Muscle of back (tissue), 13 donors: ENCODE measurements around the gene C10orf90. TPM values are rescaled to one million over a fixed set of nuclear protein-coding genes. Genes with fewer than 3 reads are reported as not detected.
A peak's percentile ranks its signal among the peaks of the same experiment; 100 is the strongest.

Source experiments
- DNase-seq, 3 donors: peaks; one replicate each; pipeline versions ENCODE4 v3.0.0 to v3.0.0-alpha.2; 2013
- long read RNA-seq, 9 donors: transcript quantifications; one replicate each; lab custom pipeline, GENCODE V29; 2026
- polyA plus RNA-seq, 10 donors: library from polyadenylated mRNA; unstranded; fragments of 120-200 nt; gene quantifications; one replicate each; pipeline ENCODE4 v1.2.1, GENCODE V29; 2013; ENCODE audit not compliant: insufficient read length in 10 of 10

The C10orf90 gene
- polyA plus RNA-seq, result 1 to 10 TPM in 3 of 10 donors, under 1 TPM in 7; 0.27 to 1.3 (median 0.66) TPM
- long read RNA-seq, donor 1, result 0 reads
- long read RNA-seq, donor 2, result 0 reads
- long read RNA-seq, donor 3, result 0 reads
- long read RNA-seq, donor 4, result 0 reads
- long read RNA-seq, donor 5, result 0 reads
- long read RNA-seq, donor 6, result 0 reads
- long read RNA-seq, donor 7, result 0 reads
- long read RNA-seq, donor 8, result 0 reads
- long read RNA-seq, donor 9, result 0 reads

GRCh38 chr10:126670056-126670894 is at the start of gene C10orf90:
TSS of gene C10orf90 (minus strand) at chr10:126670693. CDS start at chr10:126670480, 213 bp downstream.
- no peak for DNase-seq

DNA sequence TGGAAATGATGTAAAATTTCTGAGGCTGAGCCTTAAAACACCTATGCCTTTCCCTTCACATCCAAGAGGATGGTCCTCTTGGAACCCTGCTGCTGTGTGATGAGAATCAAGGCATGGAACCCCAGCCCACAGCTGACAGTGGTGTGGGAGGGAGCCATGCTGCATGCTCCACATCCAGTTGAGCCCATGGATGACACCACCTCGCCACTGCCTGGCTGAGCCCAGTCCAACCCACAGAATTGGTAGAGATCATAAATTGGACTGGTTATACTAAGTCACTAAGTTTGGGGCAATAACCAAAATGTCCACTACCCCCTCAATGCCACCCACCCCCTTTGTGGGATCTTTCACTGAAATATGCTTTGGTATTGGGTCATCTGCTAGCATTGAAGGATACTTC is 45.9 kb upstream of the C10orf90 start:
- no peak for DNase-seq

DNA sequence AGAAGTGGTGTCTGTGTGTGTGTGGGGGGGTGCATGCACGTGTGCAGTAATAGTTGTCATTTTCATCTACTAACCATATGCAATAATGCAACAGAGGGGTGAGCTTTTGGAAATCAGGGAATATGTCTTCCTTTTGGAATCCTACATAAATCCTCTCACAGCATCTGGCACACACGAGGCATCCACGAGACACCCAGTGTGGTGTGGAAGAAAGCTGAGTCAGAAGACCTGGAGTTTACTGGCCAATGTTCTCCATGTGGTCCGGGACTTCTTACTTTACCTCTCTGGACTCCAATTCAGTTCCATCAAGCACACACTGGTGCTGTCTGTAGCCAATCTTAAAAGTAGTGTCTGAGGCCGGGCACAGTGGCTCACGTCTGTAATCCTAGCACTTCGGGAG is 43.1 kb upstream of the C10orf90 start:
- DNase-seq, result no peak

GRCh38 chr10:126712681-126713080 is 42.2 kb upstream of the C10orf90 start:
- DNase-seq, result no peak

GRCh38 chr10:126705951-126706565 is 35.6 kb upstream of the C10orf90 start:
- DNase-seq, result no peak

DNA sequence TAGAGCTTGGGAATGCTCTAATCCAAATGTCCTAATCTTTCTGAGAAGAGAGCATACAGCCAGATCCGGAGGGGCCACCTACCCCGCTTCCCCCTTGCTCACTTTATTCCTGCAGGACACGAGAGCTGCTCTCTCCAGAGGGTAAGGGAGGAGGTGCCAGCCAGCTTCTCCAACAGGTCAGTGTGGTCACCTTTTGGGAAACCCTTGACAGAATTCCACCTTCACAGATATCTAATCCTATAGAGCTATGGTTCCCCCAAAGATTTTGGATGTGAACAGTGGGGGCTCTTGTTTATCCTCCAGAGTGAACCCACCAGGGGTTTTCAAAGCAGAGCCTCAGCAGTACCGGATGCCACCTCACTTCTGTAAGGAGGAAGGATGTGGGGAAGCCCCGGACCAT is 34.6 kb upstream of the C10orf90 start:
- DNase-seq, result no peak

DNA sequence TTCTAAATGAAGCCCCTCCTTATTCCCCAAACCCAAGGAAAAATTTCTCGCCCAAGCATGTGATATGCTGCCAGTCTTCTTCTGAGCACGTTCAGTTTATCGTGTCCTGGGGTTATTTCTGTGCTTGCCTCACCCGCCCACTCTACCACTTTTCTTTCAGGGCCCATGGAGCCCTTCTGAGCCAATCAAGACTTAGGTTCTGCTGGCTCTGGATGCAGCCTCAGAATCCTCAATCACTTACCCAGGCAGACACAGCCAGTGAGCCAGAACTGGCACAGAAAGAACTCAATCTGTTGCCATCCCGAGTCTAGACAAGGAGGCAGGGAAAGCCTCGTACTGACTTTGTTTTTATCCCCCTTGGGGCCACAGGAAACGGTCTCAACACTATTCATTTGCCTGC is 34.2 kb upstream of the C10orf90 start:
- DNase-seq, result no peak

GRCh38 chr10:126702181-126702580 is 31.7 kb upstream of the C10orf90 start:
- no peak for DNase-seq

- no peak for DNase-seq
These were observed 31.0 kb upstream of the C10orf90 start for GRCh38 chr10:126701526-126701925.

DNA sequence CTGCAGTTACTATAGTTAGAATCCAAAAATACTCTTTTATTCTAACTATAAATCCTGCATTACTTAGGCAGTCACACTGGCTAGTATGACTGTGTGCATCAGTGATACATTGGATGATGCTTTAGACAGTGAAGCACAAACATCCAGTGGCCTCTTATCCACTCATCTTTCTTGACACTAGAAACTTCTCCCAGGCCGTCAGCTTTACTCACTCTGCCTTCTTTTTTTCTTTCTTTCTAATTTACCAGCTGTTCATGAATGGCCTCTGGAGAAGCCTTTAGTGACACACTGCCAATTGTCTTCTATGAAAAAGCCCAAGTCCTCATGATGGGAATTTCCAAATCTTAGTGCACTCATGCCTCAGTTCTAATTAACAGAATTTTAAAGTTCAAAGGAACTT is 26.2 kb upstream of the C10orf90 start:
- peak in 1 of 3 donors; percentile 33 for DNase-seq

GRCh38 chr10:126691456-126691855 is 21.0 kb upstream of the C10orf90 start:
- DNase-seq, result no peak

- no peak for DNase-seq
These were observed 20.0 kb upstream of the C10orf90 start for GRCh38 chr10:126690534-126690933.

DNA sequence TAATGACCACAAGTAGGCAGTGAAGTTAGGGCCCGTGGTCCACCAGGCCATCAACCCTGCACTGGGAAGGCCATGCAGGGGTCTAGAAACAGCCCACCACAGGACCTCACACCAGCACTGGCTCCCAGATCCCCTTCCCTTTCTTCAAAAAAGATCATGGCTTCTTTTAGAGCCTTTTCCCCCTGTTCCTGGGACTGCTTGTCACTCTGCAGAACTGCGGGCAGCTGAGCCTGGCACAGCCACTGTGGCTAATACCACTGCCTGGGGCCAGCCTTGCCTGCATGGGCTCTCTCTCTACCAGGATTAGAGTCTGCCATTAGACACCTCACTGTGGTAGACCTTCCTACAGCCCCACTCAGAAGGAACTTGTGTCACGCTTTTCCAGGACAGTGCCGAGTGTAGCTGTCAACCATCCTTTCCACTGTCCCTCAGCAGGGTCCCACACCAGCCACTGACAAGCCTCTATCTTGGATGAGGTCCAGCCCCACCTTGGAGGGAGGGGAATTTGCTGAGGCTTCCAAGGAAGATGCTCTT is 19.0 kb upstream of the C10orf90 start:
- no peak for DNase-seq

GRCh38 chr10:126687121-126687606 is 16.7 kb upstream of the C10orf90 start:
- DNase-seq, result peak; percentile 14 to 76 (median 38)

DNA sequence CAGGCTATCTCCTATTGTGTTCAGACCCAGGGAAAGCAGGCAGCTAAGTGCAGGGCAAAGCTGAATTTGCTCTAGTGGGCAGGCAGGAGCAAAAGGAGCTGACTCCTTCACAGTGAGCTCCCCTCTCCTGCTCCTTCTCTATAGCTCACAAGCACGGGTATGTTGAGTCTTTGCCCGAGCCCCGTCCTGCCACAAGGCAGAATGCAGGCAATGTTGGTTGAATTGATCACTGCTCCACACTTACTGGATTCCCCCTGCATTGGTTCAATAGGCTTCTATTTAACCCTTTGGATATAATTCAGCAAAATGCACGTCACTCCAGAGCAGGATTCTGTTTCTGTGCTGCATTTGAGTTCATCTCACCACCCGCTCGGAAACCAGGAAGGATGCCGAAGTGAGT is 16.2 kb upstream of the C10orf90 start:
- DNase-seq, result no peak

GRCh38 chr10:126686268-126686667 is 15.8 kb upstream of the C10orf90 start:
- no peak for DNase-seq

DNA sequence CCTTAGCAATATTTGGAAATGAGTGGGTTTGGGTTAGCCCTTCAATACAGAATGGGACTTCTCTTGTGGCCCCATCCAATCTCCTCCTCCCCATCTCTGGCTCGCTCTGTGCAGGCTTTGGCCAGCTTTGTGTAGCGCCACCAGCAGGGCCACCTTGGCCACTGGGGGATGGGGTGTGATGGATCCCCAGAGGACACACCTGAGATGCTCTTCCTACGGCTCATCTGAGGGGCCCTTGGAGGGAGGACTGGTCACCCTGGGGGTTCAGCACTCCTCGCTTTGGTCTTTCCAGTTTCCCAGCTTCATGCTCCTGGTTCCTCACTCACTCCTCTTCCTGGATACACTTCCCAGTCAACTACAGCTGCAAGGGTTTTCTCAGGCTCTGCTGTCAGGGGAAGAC is 15.3 kb upstream of the C10orf90 start:
- DNase-seq, result no peak

DNA sequence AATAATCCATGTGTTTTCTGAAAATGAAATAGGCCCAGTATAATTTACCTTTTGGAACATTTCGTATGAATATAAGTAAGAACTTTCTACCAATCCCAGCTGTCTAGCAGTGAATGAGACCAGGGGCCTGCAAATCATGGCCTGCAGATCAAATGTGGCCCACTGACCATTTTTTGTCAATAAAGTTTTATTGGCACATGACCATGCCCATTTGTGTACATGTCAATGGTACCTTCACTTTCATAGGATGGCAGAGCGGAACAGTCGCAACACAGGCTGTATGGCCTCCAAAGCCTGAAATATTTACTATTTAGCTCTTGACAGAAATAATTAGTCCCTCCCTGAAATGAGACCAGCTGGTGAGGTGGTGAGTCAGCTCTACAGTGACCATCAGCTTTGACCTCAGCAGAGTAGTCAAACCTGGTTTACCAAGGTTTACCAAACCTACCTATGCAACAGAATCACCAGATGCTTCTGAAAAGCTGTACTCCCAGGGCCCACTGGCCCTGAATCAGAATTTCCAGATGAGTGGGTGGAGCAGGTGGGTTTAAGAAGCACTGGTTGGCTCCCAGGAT is 13.8 kb upstream of the C10orf90 start:
- DNase-seq, result no peak

- DNase-seq, result no peak
These were observed 13.0 kb upstream of the C10orf90 start for GRCh38 chr10:126683466-126683865.

GRCh38 chr10:126675656-126676438 is 5.4 kb upstream of the C10orf90 start:
- no peak for DNase-seq
